ENCODE data around the gene PIK3C3.

GRCh38 chr18:42025974-42026625 lies 71.1 kb downstream of the PIK3C3 start:
- TF ChIP-seq, protein P1, sequence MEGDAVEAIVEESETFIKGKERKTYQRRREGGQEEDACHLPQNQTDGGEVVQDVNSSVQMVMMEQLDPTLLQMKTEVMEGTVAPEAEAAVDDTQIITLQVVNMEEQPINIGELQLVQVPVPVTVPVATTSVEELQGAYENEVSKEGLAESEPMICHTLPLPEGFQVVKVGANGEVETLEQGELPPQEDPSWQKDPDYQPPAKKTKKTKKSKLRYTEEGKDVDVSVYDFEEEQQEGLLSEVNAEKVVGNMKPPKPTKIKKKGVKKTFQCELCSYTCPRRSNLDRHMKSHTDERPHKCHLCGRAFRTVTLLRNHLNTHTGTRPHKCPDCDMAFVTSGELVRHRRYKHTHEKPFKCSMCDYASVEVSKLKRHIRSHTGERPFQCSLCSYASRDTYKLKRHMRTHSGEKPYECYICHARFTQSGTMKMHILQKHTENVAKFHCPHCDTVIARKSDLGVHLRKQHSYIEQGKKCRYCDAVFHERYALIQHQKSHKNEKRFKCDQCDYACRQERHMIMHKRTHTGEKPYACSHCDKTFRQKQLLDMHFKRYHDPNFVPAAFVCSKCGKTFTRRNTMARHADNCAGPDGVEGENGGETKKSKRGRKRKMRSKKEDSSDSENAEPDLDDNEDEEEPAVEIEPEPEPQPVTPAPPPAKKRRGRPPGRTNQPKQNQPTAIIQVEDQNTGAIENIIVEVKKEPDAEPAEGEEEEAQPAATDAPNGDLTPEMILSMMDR (IDR thresholded peaks at IDR 0.05), result no peak
- no peak for TF ChIP-seq POLR2A (IDR thresholded peaks at IDR 0.05)
